GM19324 (cell line): ENCODE data around the gene FEN1.

Source experiments
- ATAC-seq: cut with Tn5 transposase; IDR thresholded peaks from one replicate; pipeline ENCODE4 v1.9.1; 2021; ENCODE audit warnings: mild to moderate bottlenecking, moderate library complexity; ENCODE audit not compliant: unreplicated experiment, low FRiP score

FEN1 gene

DNA sequence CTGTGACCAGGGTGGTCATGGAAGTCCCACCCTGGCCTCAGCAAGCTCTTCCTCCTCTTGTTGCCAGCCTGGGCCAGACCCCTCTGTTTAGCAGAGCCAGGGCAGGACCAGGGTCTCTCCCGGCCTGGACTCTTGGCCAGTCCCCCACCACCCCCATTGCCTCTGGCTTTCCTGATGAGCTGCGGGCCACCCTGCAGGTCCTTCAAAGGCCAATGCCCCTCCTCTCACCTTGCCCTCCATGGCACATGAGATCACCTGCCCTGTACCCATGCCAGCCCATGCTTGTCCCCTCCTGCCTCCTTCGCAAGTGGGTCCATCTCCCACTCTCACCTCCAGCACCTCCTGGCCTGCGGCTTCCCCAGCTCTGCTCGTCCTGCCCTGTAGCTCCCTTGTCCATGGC, 45.8 kb downstream of the FEN1 start:
- ATAC-seq, result no peak

DNA sequence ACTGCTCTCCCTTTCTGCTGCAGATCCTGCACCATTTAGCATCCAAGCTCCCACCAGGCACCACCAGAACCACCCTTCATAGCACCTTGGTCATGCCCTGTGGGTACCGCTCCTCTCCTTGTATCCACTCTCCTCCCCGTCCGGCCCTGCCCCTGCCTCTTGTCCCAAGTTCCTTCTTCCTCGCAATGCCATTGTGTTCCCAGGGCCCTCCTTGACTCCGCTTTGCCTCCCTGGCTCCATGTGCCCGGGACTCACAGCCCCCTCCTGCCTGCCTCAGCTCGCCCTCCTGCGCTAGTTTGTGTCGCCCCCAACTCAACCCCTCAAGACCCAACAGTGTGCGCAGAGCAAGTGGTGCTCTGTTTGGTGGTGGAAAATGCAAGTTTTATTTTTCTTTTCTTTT, 46.2 kb downstream of the FEN1 start:
- ATAC-seq, result no peak

GRCh38 chr11:61839742-61840141, 47.0 kb downstream of the FEN1 start:
- ATAC-seq, result no peak

GRCh38 chr11:61840371-61840770, 47.7 kb downstream of the FEN1 start:
- no peak for ATAC-seq

DNA sequence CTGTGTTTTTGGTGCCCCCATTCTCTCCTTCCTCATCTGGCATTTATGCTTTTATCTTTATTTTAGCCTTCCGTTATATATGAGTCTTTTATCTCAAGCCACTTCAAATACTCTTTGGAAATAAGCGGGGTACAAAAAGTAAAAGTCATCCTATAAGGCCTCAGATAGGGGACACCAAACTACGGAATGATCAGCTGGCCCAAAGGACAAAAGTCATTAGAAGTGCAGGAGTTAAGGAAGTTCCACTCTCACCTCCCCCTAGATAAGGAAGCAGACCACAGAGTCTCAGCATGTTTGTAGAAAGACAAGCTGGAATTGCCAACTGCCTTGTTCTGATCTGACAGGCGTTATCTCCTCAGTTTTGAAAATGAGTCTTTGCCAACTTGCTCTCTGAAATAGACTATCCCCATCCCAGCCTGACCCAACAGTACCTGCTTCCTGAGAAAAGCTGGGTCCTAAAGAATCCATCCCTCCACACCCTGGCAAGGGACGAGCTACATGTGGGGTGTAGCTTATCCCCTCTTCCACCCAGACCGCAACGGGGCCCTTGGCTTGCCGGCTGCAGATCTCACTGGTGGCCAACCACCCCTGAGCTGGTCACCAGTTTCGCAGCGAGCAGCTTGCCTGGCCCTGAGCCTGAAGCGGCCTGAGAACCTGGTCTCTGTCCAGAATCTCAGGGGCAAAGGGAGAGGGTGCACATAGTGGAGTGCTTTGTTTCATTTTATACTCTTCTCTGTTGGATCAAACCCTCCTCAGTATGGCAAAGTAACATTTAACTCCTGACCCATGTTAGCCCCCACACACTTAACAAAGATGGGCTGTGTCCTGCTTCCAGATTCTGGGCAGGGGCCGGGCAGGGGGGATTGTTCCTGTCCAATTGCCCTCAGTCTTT, 49.2 kb downstream of the FEN1 start:
- ATAC-seq, result no peak

DNA sequence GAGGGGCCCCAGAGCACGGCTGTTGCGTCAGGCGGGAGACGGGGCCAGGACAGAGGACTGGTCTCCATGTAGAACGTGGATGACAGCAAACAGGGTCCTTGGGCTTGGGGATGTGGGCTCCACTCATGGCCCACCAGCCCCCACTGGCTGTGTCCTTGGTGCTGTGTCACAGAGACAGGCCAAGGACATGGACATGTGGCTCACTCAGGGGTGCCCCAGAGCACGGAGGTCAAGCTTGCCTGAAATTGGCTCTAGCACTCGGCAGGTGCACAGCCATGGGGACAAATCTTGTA, 49.8 kb downstream of the FEN1 start:
- ATAC-seq, result no peak

DNA sequence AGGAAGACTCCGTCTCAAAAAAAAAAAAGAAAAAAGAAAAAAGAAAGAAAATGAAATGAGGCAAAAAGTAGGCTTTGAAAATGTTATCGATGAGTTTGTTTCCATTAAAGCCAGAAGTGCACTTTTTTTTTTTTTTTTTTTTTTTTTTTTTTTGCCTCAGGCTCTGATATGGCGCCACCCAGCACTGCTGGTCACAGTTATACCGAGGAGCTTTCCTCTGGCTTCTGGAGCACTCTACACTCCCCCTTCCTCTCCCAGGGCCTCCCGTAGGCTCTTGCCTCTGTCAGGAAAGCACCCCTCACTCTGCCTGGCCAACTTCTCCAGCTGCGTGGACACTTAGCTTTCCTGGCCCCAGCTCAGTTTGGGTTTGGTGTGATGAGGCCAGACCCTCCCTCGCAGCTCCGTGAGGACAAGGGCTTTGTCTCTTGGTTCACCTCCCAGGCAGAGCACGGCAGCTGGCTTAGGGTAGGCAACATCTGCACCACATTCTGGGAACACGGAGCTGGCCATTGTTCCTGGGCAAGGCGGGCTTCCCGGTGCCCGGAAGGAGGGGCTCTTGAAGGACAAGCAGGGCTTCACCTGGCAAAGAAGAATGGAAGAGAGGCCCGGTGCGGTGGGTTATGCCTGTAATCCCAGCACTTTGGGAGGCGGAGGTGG, 52.3 kb downstream of the FEN1 start:
- ATAC-seq, result no peak

- no peak for ATAC-seq
Observed at GRCh38 chr11:61846362-61847020, 53.8 kb downstream of the FEN1 start.
